Muscle layer of duodenum (tissue), 2 donors: ENCODE measurements around the gene FOS.

Source experiments
- H3K27ac ChIP-seq: one replicate; pipeline ENCODE4 v1.7.0; 2013; ENCODE audit warnings: mild to moderate bottlenecking, low read length
- H3K27me3 ChIP-seq: one replicate; pipeline ENCODE4 v1.7.0; 2013; ENCODE audit warnings: low read depth, mild to moderate bottlenecking, control low read depth, low read length
- H3K36me3 ChIP-seq, 2 donors: one replicate each; pipeline ENCODE4 v1.7.0; 2013; ENCODE audit warnings: low read length in 2 of 2, control low read depth in 1 of 2, mild to moderate bottlenecking in 1 of 2; ENCODE audit not compliant: insufficient read depth in 2 of 2, control insufficient read depth in 1 of 2
- H3K4me1 ChIP-seq, 2 donors: one replicate each; pipeline ENCODE4 v1.7.0; 2013; ENCODE audit warnings: low read length in 2 of 2, mild to moderate bottlenecking in 2 of 2, control low read depth in 1 of 2, moderate library complexity in 1 of 2; ENCODE audit not compliant: insufficient read depth in 2 of 2, control insufficient read depth in 1 of 2
- H3K4me3 ChIP-seq, 2 donors: one replicate each; pipeline ENCODE4 v1.7.0; 2013; ENCODE audit warnings: low read length in 2 of 2, low read depth in 1 of 2, mild to moderate bottlenecking in 1 of 2
- H3K9me3 ChIP-seq, 2 donors: one replicate each; pipeline ENCODE4 v1.7.0; 2013; ENCODE audit warnings: low read length in 2 of 2, control low read depth in 1 of 2, mild to moderate bottlenecking in 1 of 2; ENCODE audit not compliant: control insufficient read depth in 1 of 2
- donor health status: healthy.

FOS gene

DNA sequence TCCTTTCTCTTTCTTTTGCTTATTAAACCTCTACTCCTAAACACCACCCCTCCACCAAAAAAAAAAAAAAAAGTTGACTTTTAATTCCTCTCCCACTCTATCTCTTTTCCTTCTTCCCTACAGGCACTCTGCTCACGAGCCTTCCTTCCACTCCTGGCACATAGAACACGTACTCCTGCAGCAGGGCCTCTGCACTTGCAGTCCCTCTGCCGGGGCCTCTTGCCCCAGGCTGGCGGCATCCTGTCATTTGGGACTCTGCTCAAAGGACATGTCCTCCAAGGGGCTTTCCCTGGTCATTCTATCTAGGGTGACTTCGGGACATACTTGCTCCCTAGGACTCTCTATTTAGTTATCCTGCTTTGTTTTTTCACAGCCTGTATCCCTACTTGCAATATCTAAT is 7.7 kb downstream of the FOS start:
- Histone ChIP-seq H3K9me3 (no peaks in the 10 kb centered on the region), H3K27ac (no peak overlapping the region), H3K4me3 (no peak overlapping the region), H3K36me3 (peaks cover 3 to 4% of the 10 kb centered on the region in 2 donors), H3K27me3 (no peaks in the 10 kb centered on the region), H3K4me1 (peaks cover 0 to 1% of the 10 kb centered on the region in 2 donors)

DNA sequence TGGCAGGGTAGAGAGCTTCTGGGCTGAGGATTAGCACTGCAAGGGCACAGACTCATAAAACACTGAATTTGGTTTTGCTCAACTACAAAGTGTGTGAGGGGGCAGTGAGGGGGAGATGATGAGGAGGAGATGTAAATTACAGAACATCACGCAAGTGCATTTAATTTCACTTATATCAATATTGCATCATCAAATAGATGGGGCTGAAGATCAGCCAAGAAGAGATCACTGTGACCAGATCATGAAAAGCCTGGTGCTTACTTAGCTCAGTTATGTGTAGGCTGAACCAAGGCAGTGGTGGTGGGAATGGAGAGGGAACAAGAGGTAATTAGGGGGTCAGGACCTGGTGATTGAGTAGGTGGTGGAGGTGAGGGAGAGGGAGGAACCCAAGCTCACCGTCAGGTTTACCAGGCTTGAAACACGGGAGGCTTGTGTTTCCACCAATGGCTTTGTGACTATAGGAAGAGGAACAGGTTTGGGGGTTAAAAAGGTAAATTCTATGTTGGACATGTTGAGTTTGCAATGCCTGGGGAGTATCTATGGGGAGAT is 11.3 kb downstream of the FOS start:
- Histone ChIP-seq H3K36me3 (peaks cover 0 to 6% of the 10 kb centered on the region in 2 donors), H3K4me1 (peaks cover 0 to 4% of the 10 kb centered on the region in 2 donors), H3K9me3 (no peaks in the 10 kb centered on the region), H3K27ac (no peak overlapping the region), H3K4me3 (no peak overlapping the region), H3K27me3 (no peaks in the 10 kb centered on the region)

DNA sequence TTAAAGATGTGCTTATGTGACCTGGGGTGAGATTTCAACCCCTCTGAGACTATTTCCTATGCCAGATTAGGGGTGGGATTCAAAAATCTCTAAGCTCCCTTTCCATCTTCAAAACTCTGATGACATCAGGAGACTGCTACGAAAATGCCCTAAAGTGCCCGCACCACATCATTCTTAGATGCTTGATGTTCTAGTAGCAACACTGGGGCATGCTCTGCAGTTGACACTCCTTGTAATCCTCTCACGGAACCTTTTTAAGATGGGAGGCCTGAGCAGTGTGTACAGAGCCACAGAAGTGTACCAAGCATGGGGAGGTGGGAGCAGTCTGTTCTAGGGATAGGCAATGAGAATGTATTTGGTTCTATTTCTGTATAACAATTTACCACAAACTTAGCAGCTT is 12.2 kb downstream of the FOS start:
- no peak overlapping the region for H3K4me3 ChIP-seq
- H3K36me3 ChIP-seq, result peaks cover 0 to 12% of the 10 kb centered on the region in 2 donors
- H3K4me1 ChIP-seq, result peaks cover 7% of the 10 kb centered on the region in 2 donors
- no peaks in the 10 kb centered on the region for H3K9me3 ChIP-seq
- no peaks in the 10 kb centered on the region for H3K27me3 ChIP-seq
- H3K27ac ChIP-seq, result no peak overlapping the region

GRCh38 chr14:75291331-75291730 is 12.7 kb downstream of the FOS start:
- H3K4me3 ChIP-seq, result no peak overlapping the region
- peaks cover 0 to 12% of the 10 kb centered on the region in 2 donors for H3K36me3 ChIP-seq
- no peak overlapping the region for H3K27ac ChIP-seq
- peaks cover 7% of the 10 kb centered on the region in 2 donors for H3K4me1 ChIP-seq
- no peaks in the 10 kb centered on the region for H3K9me3 ChIP-seq
- no peaks in the 10 kb centered on the region for H3K27me3 ChIP-seq

GRCh38 chr14:75292101-75292563 is 13.5 kb downstream of the FOS start:
- H3K27me3 ChIP-seq, result no peaks in the 10 kb centered on the region
- peaks cover 7% of the 10 kb centered on the region in 2 donors for H3K4me1 ChIP-seq
- peaks cover 0 to 12% of the 10 kb centered on the region in 2 donors for H3K36me3 ChIP-seq
- H3K27ac ChIP-seq, result no peak overlapping the region
- H3K9me3 ChIP-seq, result no peaks in the 10 kb centered on the region
- no peak overlapping the region for H3K4me3 ChIP-seq

GRCh38 chr14:75292886-75293285 is 14.3 kb downstream of the FOS start:
- no peaks in the 10 kb centered on the region for H3K9me3 ChIP-seq

DNA sequence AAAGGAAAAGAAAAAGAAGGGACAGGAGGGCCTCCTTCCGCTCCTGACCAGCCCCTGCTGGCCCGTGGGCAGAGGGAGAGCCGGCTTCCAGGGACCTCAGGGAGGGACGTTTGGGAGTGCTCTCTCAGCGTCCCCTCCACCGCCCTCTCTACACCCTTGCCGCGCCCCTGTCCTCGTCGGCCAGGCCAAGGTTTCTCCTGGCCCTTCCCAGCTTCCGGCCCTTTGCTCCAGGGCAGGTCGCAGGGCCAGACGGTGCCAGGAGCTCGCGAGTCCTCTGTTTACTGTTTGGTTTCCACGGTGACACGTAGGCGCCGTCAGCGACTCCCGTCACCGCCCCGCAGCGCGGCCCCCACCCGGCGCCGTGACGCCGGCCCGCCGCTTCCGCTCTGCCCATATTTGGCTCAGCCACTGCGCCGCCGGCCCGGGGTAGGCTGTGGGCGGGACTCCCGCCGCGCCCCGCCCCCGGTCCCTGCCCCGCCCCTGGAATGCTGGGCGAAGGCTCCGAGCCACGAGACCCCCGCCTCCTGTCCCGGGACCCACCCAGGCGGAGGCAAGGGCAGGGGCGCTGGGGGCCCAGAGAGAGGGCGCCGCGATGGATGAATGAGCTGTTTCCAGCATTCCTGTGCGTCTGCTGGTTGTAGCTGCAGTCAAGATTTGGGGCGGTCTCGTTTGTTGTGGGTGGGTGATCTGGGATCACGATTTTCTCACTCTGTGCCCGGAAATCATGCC is 15.5 kb downstream of the FOS start:
- H3K9me3 ChIP-seq, result no peaks in the 10 kb centered on the region
- H3K27ac ChIP-seq, result peak overlapping the region; percentile 99
- peaks cover 7 to 14% of the 10 kb centered on the region in 2 donors for H3K4me1 ChIP-seq
- peaks cover 0 to 12% of the 10 kb centered on the region in 2 donors for H3K36me3 ChIP-seq
- peak overlapping the region; percentile 59 to 83 for H3K4me3 ChIP-seq
- H3K27me3 ChIP-seq, result no peaks in the 10 kb centered on the region

More at GRCh38 chr14:75292886-75293285, 14.3 kb downstream of the FOS start:
- H3K27ac ChIP-seq, result no peak overlapping the region
- peaks cover 7% of the 10 kb centered on the region in 2 donors for H3K4me1 ChIP-seq
- H3K27me3 ChIP-seq, result no peaks in the 10 kb centered on the region
- peaks cover 0 to 12% of the 10 kb centered on the region in 2 donors for H3K36me3 ChIP-seq
- H3K4me3 ChIP-seq, result no peak overlapping the region

DNA sequence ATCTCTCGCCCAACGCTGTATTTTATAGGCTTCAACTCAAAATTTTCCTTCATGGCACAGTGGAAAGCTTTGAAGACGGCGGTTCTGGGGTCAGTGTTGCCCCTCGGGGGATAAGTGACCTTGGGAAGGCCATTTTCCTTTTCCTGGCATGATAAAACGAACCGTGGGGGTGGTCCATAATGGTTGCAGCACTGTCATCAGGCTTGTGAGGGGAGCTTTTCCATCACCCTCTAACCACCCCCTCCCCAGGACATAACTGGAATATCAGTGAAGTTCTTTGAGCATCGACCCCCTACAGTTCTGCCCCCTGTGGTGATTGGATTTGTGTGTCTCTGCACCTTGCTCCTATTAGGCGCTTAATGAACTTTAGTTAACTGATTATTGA is 16.0 kb downstream of the FOS start:
- Histone ChIP-seq H3K27ac (peak overlapping the region; percentile 99), H3K4me1 (peaks cover 7 to 14% of the 10 kb centered on the region in 2 donors), H3K36me3 (peaks cover 0 to 12% of the 10 kb centered on the region in 2 donors), H3K4me3 (peak overlapping the region; percentile 59 to 83), H3K9me3 (no peaks in the 10 kb centered on the region), H3K27me3 (no peaks in the 10 kb centered on the region)

- peak overlapping the region; percentile 99 for H3K27ac ChIP-seq
- peaks cover 0 to 12% of the 10 kb centered on the region in 2 donors for H3K36me3 ChIP-seq
- H3K4me3 ChIP-seq, result peak overlapping the region; percentile 59 to 83
- H3K27me3 ChIP-seq, result no peaks in the 10 kb centered on the region
- no peaks in the 10 kb centered on the region for H3K9me3 ChIP-seq
- H3K4me1 ChIP-seq, result peaks cover 7 to 14% of the 10 kb centered on the region in 2 donors
These were observed 16.4 kb downstream of the FOS start for GRCh38 chr14:75295061-75295461.

- Histone ChIP-seq H3K27ac (peak overlapping the region; percentile 99), H3K9me3 (no peaks in the 10 kb centered on the region), H3K36me3 (peaks cover 0 to 12% of the 10 kb centered on the region in 2 donors), H3K27me3 (no peaks in the 10 kb centered on the region), H3K4me3 (peak overlapping the region; percentile 59 to 83), H3K4me1 (peaks cover 7 to 14% of the 10 kb centered on the region in 2 donors)
These were observed 17.1 kb downstream of the FOS start for GRCh38 chr14:75295491-75296345.

DNA sequence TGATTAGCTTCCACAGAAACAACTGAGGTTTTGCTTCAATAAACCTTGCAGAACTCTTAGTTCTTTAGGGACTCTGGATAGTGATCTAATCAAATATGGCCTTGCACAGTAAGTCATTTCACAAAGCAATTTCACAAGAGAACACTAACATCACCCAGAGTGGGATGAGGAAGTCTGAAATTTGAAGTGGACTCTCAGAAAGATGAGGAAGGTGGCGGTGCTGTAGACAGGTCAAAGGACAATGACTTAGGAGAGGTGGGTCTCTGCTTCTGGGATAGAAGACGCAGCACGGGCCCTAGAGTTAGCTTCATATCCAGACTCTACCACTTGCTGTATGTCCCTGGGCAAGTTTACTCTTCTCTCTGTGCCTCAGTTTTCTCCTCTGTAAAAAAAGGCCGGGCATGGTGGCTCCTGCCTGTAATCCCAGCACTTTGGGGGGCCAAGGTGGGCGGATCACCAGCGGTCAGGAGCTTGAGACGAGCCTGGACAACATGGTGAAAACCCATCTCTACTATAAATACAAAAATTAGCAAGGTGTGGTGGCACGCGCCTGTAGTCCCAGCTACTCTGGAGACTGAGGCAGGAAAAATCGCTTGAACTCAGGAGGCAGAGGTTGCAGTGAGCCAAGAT is 18.9 kb downstream of the FOS start:
- H3K9me3 ChIP-seq, result no peaks in the 10 kb centered on the region
- H3K4me1 ChIP-seq, result peaks cover 7 to 14% of the 10 kb centered on the region in 2 donors
- H3K27me3 ChIP-seq, result no peaks in the 10 kb centered on the region
- H3K36me3 ChIP-seq, result peaks cover 0 to 12% of the 10 kb centered on the region in 2 donors
- H3K27ac ChIP-seq, result no peak overlapping the region
- no peak overlapping the region for H3K4me3 ChIP-seq
